Gastrocnemius medialis (tissue), 4 donors: ENCODE data around the gene ABCC12.

Experiments
- POLR2A ChIP-seq, 2 donors: fragments of 450-650 bp; IDR thresholded peaks; one replicate each; pipeline ENCODE4 v1.6.1; 2017; ENCODE audit warnings: antibody characterized with exemption in 2 of 2, mild to moderate bottlenecking in 2 of 2, moderate library complexity in 2 of 2
- TF ChIP-seq, protein P1 (sequence below), 5 experiments: fragments of 450-650 bp in 3 of 5; fragments of 200-600 bp in 2 of 5; sonication (generic) in 2 of 5; IDR thresholded peaks in 4 of 5; conservative IDR thresholded peaks in 1 of 5; 1 replicate in 4 of 5; 2 replicates in 1 of 5; pipeline ENCODE4 v1.5.1; 2016 to 2019; ENCODE audit warnings: antibody characterized with exemption in 5 of 5, mild to moderate bottlenecking in 3 of 5, moderate library complexity in 3 of 5

DNA sequence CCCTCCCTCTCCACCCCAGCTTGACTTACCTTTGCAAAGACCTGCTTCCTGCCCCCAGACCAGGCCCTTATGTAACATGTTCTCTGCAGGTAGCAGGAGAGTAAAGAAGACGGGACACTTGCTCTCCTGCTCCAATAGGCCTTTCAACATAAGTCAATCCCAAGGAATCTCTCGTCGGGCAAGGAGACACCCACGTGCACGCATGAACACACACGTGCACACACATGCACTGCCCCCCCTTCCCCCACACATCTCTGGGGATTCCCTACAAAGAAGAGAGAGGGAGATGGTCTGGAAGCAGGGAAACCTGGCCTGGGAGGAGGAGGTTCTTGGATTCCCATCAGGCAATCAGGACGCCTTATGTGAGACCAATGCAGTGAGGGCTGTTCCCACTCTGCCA, 41.4 kb downstream of the ABCC12 start:
- TF ChIP-seq, protein P1, sequence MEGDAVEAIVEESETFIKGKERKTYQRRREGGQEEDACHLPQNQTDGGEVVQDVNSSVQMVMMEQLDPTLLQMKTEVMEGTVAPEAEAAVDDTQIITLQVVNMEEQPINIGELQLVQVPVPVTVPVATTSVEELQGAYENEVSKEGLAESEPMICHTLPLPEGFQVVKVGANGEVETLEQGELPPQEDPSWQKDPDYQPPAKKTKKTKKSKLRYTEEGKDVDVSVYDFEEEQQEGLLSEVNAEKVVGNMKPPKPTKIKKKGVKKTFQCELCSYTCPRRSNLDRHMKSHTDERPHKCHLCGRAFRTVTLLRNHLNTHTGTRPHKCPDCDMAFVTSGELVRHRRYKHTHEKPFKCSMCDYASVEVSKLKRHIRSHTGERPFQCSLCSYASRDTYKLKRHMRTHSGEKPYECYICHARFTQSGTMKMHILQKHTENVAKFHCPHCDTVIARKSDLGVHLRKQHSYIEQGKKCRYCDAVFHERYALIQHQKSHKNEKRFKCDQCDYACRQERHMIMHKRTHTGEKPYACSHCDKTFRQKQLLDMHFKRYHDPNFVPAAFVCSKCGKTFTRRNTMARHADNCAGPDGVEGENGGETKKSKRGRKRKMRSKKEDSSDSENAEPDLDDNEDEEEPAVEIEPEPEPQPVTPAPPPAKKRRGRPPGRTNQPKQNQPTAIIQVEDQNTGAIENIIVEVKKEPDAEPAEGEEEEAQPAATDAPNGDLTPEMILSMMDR (IDR thresholded peaks at IDR 0.05 in 4 of 5, conservative IDR thresholded peaks at IDR 0.05 in 1 of 5), result no peak
- no peak for TF ChIP-seq POLR2A (IDR thresholded peaks at IDR 0.05)
